GM12892 (cell line): ENCODE measurements around the gene TAL2.

Experiments
- POLR2A ChIP-seq: IDR thresholded peaks from 2 replicates; pipeline ENCODE4 v1.6.1; 2011; ENCODE audit warnings: low read depth, low read length, control low read depth
- POLR2AphosphoS5 ChIP-seq: IDR thresholded peaks from 2 replicates; pipeline ENCODE4 v1.6.1; 2011; ENCODE audit warnings: low read depth, low read length, control low read depth
- TAF1 ChIP-seq: IDR thresholded peaks from 2 replicates; pipeline ENCODE4 v1.6.1; 2011; ENCODE audit warnings: low read depth, mild to moderate bottlenecking, control low read depth, low read length, borderline replicate concordance

- TF ChIP-seq POLR2AphosphoS5 (no peak), POLR2A (no peak), TAF1 (no peak)
Observed at GRCh38 chr9:105712297-105712696, 50.0 kb downstream of the TAL2 start.
